SK-N-SH (cell line): ENCODE measurements around the gene TP53I13. TPM values are rescaled to one million over a fixed set of nuclear protein-coding genes. Genes with fewer than 3 reads are reported as not detected.

Source experiments
- CTCF ChIA-PET: fragments of 300-600, 350-600 bp; formaldehyde crosslinking; extraction: SDS; loops from one replicate; lab custom pipeline; 2021; lab: Yijun Ruan, JAX
- POLR2A ChIA-PET: fragments of 350-600 bp; sonication (Branson Sonifier 250); formaldehyde crosslinking; extraction: SDS; loops from one replicate; lab custom pipeline; 2020; ENCODE audit warnings: antibody characterized with exemption, inconsistent platforms; lab: Yijun Ruan, JAX
- DNase-seq: peaks from one replicate; pipeline ENCODE4 v3.0.0; 2012
- H2AFZ ChIP-seq: fragments of 200-600 bp; sonication (generic); 2 replicates; pipeline ENCODE4 v1.8.1; 2016; ENCODE audit warnings: antibody characterized with exemption, mild to moderate bottlenecking, low read depth
- H3F3A ChIP-seq: fragments of 200-600 bp; sonication (generic); replicated peaks from 2 replicates; pipeline ENCODE3; 2016; ENCODE audit warnings: antibody characterized with exemption, mild to moderate bottlenecking; ENCODE audit not compliant: insufficient read depth
- H3K27ac ChIP-seq, 2 experiments: fragments of 200-500 bp in 1 of 2; fragments of 200-600 bp in 1 of 2; sonication (Bioruptor generic) in 1 of 2; sonication (generic), shearing (Covaris generic) in 1 of 2; 2 replicates each; pipeline versions ENCODE4 v1.5.1 to v1.6.1; 2014 to 2016; ENCODE audit warnings: low read depth in 2 of 2, inconsistent platforms in 1 of 2, low read length in 1 of 2, mild to moderate bottlenecking in 1 of 2, mixed read lengths in 1 of 2
- H3K27me3 ChIP-seq: fragments of 200-600 bp; sonication (generic), shearing (Covaris generic); 2 replicates; pipeline ENCODE4 v1.6.1; 2016; ENCODE audit warnings: mixed run types; ENCODE audit not compliant: insufficient read depth
- H3K36me3 ChIP-seq, 2 experiments: fragments of 200-500 bp in 1 of 2; fragments of 200-600 bp in 1 of 2; sonication (Bioruptor generic) in 1 of 2; sonication (generic) in 1 of 2; replicated peaks in 1 of 2; 2 replicates each; pipeline versions ENCODE3 to v1.5.1; 2014 to 2016; ENCODE audit warnings: low read length in 1 of 2, mild to moderate bottlenecking in 1 of 2; ENCODE audit not compliant: insufficient read depth in 2 of 2, control insufficient read depth in 1 of 2
- H3K4me1 ChIP-seq, 2 experiments: fragments of 200-500 bp in 1 of 2; fragments of 200-600 bp in 1 of 2; sonication (Bioruptor generic) in 1 of 2; sonication (generic), shearing (Covaris generic) in 1 of 2; 2 replicates each; pipeline versions ENCODE4 v1.5.1 to v1.6.1; 2014 to 2016; ENCODE audit warnings: low read depth in 1 of 2, low read length in 1 of 2, mixed run types in 1 of 2; ENCODE audit not compliant: insufficient read depth in 2 of 2, control insufficient read depth in 1 of 2
- H3K4me2 ChIP-seq: fragments of 200-600 bp; sonication (generic), shearing (Covaris generic); 2 replicates; pipeline ENCODE4 v1.6.1; 2017; ENCODE audit warnings: mixed run types
- H3K4me3 ChIP-seq, 2 experiments: fragments of 200-500 bp in 1 of 2; fragments of 200-600 bp in 1 of 2; sonication (Bioruptor generic) in 1 of 2; sonication (generic), shearing (Covaris generic) in 1 of 2; 2 replicates each; pipeline versions ENCODE4 v1.5.1 to v1.8.1; 2014 to 2016; ENCODE audit warnings: low read depth in 2 of 2, inconsistent platforms in 1 of 2, low read length in 1 of 2, mild to moderate bottlenecking in 1 of 2, mixed read lengths in 1 of 2, moderate library complexity in 1 of 2
- H3K79me2 ChIP-seq: fragments of 200-600 bp; sonication (generic); 2 replicates; pipeline ENCODE4 v1.8.1; 2017; ENCODE audit warnings: mild to moderate bottlenecking; ENCODE audit not compliant: insufficient read depth
- H3K9ac ChIP-seq: fragments of 200-600 bp; sonication (generic); 2 replicates; pipeline ENCODE4 v1.6.1; 2017; ENCODE audit warnings: mixed run types
- H3K9me2 ChIP-seq: fragments of 200-600 bp; sonication (generic); 2 replicates; pipeline ENCODE4 v1.6.1; 2017; ENCODE audit warnings: mixed run types
- H3K9me3 ChIP-seq: fragments of 200-600 bp; sonication (generic); 2 replicates; pipeline ENCODE4 v1.6.1; 2017; ENCODE audit warnings: mixed run types, mild to moderate bottlenecking, moderate library complexity
- H4K20me1 ChIP-seq: fragments of 200-600 bp; sonication (generic); 2 replicates; pipeline ENCODE4 v1.6.1; 2017; ENCODE audit warnings: mild to moderate bottlenecking, mixed run types; ENCODE audit not compliant: insufficient read depth
- CHD2 ChIP-seq: fragments of 150-350 bp; IDR thresholded peaks from 2 replicates; pipeline ENCODE4 v1.6.1; 2018; ENCODE audit warnings: low read length; ENCODE audit not compliant: partially characterized antibody
- CTCF ChIP-seq: fragments of 200-600 bp; sonication (generic); IDR thresholded peaks from 2 replicates; pipeline ENCODE4 v1.6.1; 2017; ENCODE audit warnings: antibody characterized with exemption, mild to moderate bottlenecking, moderate library complexity
- EP300 ChIP-seq, 2 experiments: IDR thresholded peaks; 2 replicates each; pipeline versions ENCODE4 v1.4.0 to v1.6.1; 2012; ENCODE audit warnings: borderline replicate concordance in 1 of 2, low read depth in 1 of 2, low read length in 1 of 2
- EZH2phosphoT487 ChIP-seq: fragments of 200-600 bp; sonication (generic); IDR thresholded peaks from 2 replicates; pipeline ENCODE4 v1.6.1; 2017; ENCODE audit warnings: low read depth, mixed run types, mild to moderate bottlenecking, antibody characterized with exemption, moderate library complexity, borderline replicate concordance
- FOSL2 ChIP-seq: IDR thresholded peaks from 2 replicates; pipeline ENCODE4 v1.4.0; 2012; ENCODE audit warnings: low read depth, mild to moderate bottlenecking, moderate library complexity, borderline replicate concordance
- FOXM1 ChIP-seq: IDR thresholded peaks from 2 replicates; pipeline ENCODE4 v1.4.0; 2012; ENCODE audit warnings: low read depth, mild to moderate bottlenecking
- GATA2 ChIP-seq: sonication (generic); formaldehyde crosslinking; IDR thresholded peaks from 2 replicates; pipeline ENCODE4 v1.5.0; 2020; ENCODE audit warnings: mild to moderate bottlenecking, missing genetic modification reagents
- JUND ChIP-seq: IDR thresholded peaks from 2 replicates; pipeline ENCODE4 v1.4.0; 2012
- MEF2A ChIP-seq: IDR thresholded peaks from 2 replicates; pipeline ENCODE4 v1.4.0; 2012; ENCODE audit warnings: low read depth, borderline replicate concordance
- MXI1 ChIP-seq: IDR thresholded peaks from 2 replicates; pipeline ENCODE4 v1.6.1; 2012; ENCODE audit warnings: mild to moderate bottlenecking, low read depth, low read length, improper control_type of control experiment
- NFIC ChIP-seq: IDR thresholded peaks from 2 replicates; pipeline ENCODE4 v1.4.0; 2012; ENCODE audit warnings: borderline replicate concordance
- NRF1 ChIP-seq: IDR thresholded peaks from 2 replicates; pipeline ENCODE4 v1.6.1; 2012; ENCODE audit warnings: low read depth, mild to moderate bottlenecking, low read length
- PBX3 ChIP-seq: IDR thresholded peaks from 2 replicates; pipeline ENCODE4; 2012
- POLR2AphosphoS5 ChIP-seq: IDR thresholded peaks from 2 replicates; pipeline ENCODE4 v1.6.1; 2012; ENCODE audit warnings: low read depth, low read length
- RAD21 ChIP-seq: IDR thresholded peaks from 2 replicates; pipeline ENCODE4 v1.6.1; 2012; ENCODE audit warnings: mild to moderate bottlenecking, low read length
- SIN3A ChIP-seq: IDR thresholded peaks from 2 replicates; pipeline ENCODE4 v1.6.1; 2012; ENCODE audit warnings: low read depth, mild to moderate bottlenecking, low read length, moderate library complexity, borderline replicate concordance
- SMC3 ChIP-seq: IDR thresholded peaks from 2 replicates; pipeline ENCODE4 v1.6.1; 2012; ENCODE audit warnings: low read depth, low read length, improper control_type of control experiment
- TCF12 ChIP-seq: IDR thresholded peaks from 2 replicates; pipeline ENCODE4 v1.4.0; 2012
- TEAD4 ChIP-seq: IDR thresholded peaks from 2 replicates; pipeline ENCODE4 v1.4.0; 2012; ENCODE audit warnings: mild to moderate bottlenecking, borderline replicate concordance; ENCODE audit not compliant: insufficient read depth
- YY1 ChIP-seq: IDR thresholded peaks from 2 replicates; pipeline ENCODE4 v1.4.0; 2012; ENCODE audit warnings: low read depth, mild to moderate bottlenecking
- WGBS: methylation state at CpG from one replicate; pipeline ENCODE4 v1.1.6; 2017; ENCODE audit warnings: low lambda C conversion rate; 5-methylcytosine and 5-hydroxymethylcytosine counted together
- polyA plus RNA-seq, 3 experiments: library from polyadenylated mRNA; depleted of rRNA; stranded (reverse); fragments of >200 nt; gene quantifications; 2 replicates each; pipeline ENCODE4 v1.2.3, GENCODE V29; 2012

Gene TP53I13
- polyA plus RNA-seq, 1 of the 3 experiments (the other 2 are of a cell fraction): 39.2 TPM

- POLR2A ChIA-PET: no interaction called here
- Histone ChIP-seq H3K36me3 (peaks cover 9 to 82% of the 10 kb centered on the region in 2 experiments), H2AFZ (no peak overlapping the region), H3K27me3 (no peaks in the 10 kb centered on the region), H4K20me1 (peaks cover 23% of the 10 kb centered on the region), H3K4me3 (no peak overlapping the region), H3K4me1 (peaks cover 0 to 5% of the 10 kb centered on the region in 2 experiments; a peak in 1 of 4 replicates), H3F3A (peaks cover 5% of the 10 kb centered on the region), H3K9ac (no peak overlapping the region), H3K79me2 (peaks cover 23% of the 10 kb centered on the region), H3K9me3 (no peaks in the 10 kb centered on the region), H3K9me2 (no peaks in the 10 kb centered on the region), H3K4me2 (no peak overlapping the region), H3K27ac (no peak overlapping the region)
- CTCF ChIA-PET: interaction anchor here (0.8 to 12.7 kb wide), 11 partner anchors 9 to 352 kb away, joined by 3 to 166 read pairs (median 5); partner anchors contain the start of genes ABHD15, ANKRD13B and TP53I13
- no peak for TF ChIP-seq FOSL2
- no peak for TF ChIP-seq NRF1
- no peak for TF ChIP-seq CHD2
- no peak for TF ChIP-seq SMC3
- no peak for TF ChIP-seq TCF12
- no peak for TF ChIP-seq FOXM1
- no peak for TF ChIP-seq CTCF
- no peak for TF ChIP-seq PBX3
- TF ChIP-seq YY1: no peak
- TF ChIP-seq JUND: no peak
- no peak for DNase-seq
- 90% methylated on average over 8 of the region's 14 CpGs for WGBS
These were observed 10.4 kb downstream of the TP53I13 start for GRCh38 chr17:29578626-29579485.

GRCh38 chr17:29579866-29580771 is 11.6 kb downstream of the TP53I13 start:
- peak overlapping the region in 1 of 2 experiments; percentile 53; a peak in 2 of 4 replicates for H3K27ac ChIP-seq
- no peak for TF ChIP-seq NFIC
- no peak for TF ChIP-seq GATA2 (CRISPR knock-in tag)
- no peak for TF ChIP-seq NRF1
- no peak for TF ChIP-seq FOSL2
- no peak for TF ChIP-seq TEAD4
- no peak for TF ChIP-seq POLR2AphosphoS5
- TF ChIP-seq PBX3: peak; percentile 83
- no peak for TF ChIP-seq SIN3A
- no peak for TF ChIP-seq EZH2phosphoT487
- peak; percentile 92 for TF ChIP-seq RAD21
- TF ChIP-seq MXI1: peak; percentile 93
- no peak for TF ChIP-seq TCF12
- TF ChIP-seq MEF2A: no peak
- no peak for TF ChIP-seq YY1
- no peak for TF ChIP-seq EP300 (IDR thresholded peaks at IDR 0.05; ENCODE audit: borderline replicate concordance in 1 of 2, low read depth in 1 of 2, low read length in 1 of 2)

More at GRCh38 chr17:29579866-29580771, 11.6 kb downstream of the TP53I13 start:
- H3K9me2 ChIP-seq: no peaks in the 10 kb centered on the region
- peaks cover 36% of the 10 kb centered on the region for H3K79me2 ChIP-seq
- H3K4me2 ChIP-seq: no peak overlapping the region
- H4K20me1 ChIP-seq: peaks cover 36% of the 10 kb centered on the region
- H3K9me3 ChIP-seq: no peaks in the 10 kb centered on the region
- H3F3A ChIP-seq: peaks cover 5% of the 10 kb centered on the region
- peak overlapping the region in 1 of 2 experiments; percentile 32; a peak in 1 of 4 replicates for H3K4me3 ChIP-seq
- ChIA-PET CTCF (interaction anchor here (0.6 to 12.7 kb wide), 25 partner anchors 8 to 602 kb away, joined by 3 to 166 read pairs (median 4); partner anchors contain the start of genes ABHD15, ANKRD13B and TP53I13), POLR2A (interaction anchor here (1.5 kb wide), 1 partner anchor 11 kb away, joined by 4 read pairs; no protein-coding TSS in a partner anchor)
- DNase-seq: peak; percentile 96
- no peak overlapping the region for H2AFZ ChIP-seq
- 53% methylated on average over 12 of the region's 15 CpGs for WGBS
- H3K9ac ChIP-seq: no peak overlapping the region
- no peaks in the 10 kb centered on the region for H3K27me3 ChIP-seq
- H3K36me3 ChIP-seq: peaks cover 9 to 70% of the 10 kb centered on the region in 2 experiments
- peaks cover 2 to 17% of the 10 kb centered on the region in 2 experiments; a peak in 2 of 4 replicates for H3K4me1 ChIP-seq
